ENCODE measurements around the gene NBEA.

The NBEA gene

GRCh38 chr13:35165205-35165604 lies 223.1 kb downstream of the NBEA start:
- no peak for DNase-seq (ENCODE audit: low read depth in 3 of 3)

GRCh38 chr13:35179494-35179893 lies 237.4 kb downstream of the NBEA start:
- no peak for DNase-seq (ENCODE audit: low read depth in 3 of 3)

GRCh38 chr13:35179920-35180663 lies 238.0 kb downstream of the NBEA start:
- DNase-seq (ENCODE audit: low read depth in 3 of 3): no peak

- DNase-seq (ENCODE audit: low read depth in 3 of 3): no peak
These were observed 248.2 kb downstream of the NBEA start for GRCh38 chr13:35190241-35190640.

DNA sequence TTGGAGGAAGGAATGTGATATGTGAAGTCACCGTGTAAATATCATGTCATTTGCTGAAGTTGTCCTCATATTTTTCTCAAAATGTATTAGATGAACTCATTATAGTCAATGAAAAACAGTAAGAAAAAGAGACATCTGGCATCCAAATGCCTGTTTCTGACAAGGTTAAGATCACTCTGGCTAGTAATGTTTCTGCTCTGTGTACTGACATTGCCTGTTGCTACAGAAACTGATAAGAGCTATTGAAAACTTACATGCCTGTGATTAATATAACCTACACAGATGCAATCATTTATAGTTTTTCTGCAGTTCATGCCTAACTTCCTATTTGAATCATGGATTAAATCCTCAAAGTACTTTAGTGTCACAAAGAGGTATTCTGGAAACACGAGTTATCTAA lies 249.8 kb downstream of the NBEA start:
- DNase-seq (ENCODE audit: low read depth in 3 of 3): no peak

DNA sequence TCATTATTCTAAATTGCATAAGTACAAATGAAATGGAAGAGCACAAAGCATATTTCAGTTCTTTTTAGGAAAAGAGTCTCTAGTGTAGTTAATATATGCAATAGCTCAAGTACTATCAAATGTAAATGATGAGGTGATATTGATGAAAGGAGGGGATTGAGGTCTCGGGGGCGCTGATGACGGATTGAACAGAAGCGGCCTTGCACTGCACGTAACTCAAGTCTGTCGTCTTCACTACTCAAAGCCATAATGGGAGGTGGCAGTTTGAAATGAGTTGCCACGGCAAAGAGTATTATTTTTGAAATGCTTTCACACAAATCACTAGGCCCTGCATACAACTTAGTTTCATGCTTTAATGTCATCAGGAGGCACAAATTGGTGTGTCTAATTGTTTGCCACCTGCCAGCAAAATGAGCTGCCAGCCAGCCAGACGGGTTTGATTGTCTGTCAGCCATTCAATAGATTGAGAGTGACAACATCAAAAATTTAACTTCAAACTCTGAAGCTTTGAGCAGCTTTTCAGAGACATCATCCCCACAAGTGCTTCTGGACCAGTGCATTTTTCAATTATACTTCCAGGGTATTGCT lies 256.6 kb downstream of the NBEA start:
- no peak for DNase-seq (ENCODE audit: low read depth in 3 of 3)

DNA sequence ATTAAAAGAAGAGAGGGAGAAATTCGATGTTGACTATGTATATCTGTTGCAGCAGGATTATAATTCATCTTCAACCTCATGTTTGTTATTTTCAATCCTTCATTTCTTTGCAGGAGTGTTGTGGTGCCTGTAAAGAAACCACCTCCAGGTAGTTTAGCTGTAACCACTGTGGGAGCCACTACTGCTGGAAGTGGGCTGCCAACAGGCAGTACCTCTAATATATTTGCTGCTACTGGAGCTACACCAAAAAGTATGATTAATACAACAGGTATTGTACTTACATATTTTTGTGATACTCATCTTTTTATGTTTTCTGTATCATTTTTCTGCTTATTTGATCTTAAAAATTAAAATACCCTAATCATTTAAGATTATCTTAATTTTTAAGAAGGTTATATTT lies 266.5 kb downstream of the NBEA start:
- DNase-seq (ENCODE audit: low read depth in 3 of 3): no peak

GRCh38 chr13:35210261-35210660 lies 268.2 kb downstream of the NBEA start:
- no peak for DNase-seq (ENCODE audit: low read depth in 3 of 3)

DNA sequence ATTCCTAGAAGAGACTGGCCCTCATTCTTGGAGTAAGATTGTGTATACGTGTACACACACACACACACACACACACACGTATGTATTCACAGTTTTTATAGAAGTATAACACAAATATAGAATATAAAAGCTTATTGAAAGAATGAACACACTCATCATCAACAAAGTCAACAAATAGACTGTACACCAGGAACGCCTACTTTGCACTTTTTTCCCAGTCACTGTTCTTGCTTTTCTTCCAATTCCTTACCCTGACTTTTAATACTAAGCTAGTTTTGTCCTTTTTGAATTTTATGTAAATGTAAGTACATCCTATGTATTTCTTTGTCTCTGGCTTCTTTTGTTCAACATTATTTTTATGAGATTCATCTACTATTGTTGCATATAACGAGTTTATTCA lies 269.9 kb downstream of the NBEA start:
- no peak for DNase-seq (ENCODE audit: low read depth in 3 of 3)

DNA sequence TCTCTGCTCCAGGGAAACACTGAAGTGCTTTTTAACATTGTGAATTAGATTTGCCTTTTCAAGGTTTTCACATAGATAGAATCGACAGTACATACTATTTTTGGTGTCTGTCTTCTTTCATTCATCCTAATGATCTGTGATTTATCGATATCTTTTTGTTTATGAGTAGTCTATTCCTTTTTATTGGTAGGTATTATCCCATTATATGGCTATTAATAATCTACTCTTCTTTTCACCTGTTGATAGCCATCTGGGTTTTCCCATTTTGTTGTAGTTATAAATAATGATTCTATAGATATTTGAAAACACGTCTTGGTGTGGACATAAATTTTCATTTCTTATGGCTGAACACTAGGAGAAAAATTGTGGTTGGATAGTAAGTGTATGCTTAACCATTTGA lies 271.8 kb downstream of the NBEA start:
- no peak for DNase-seq (ENCODE audit: low read depth in 3 of 3)

DNA sequence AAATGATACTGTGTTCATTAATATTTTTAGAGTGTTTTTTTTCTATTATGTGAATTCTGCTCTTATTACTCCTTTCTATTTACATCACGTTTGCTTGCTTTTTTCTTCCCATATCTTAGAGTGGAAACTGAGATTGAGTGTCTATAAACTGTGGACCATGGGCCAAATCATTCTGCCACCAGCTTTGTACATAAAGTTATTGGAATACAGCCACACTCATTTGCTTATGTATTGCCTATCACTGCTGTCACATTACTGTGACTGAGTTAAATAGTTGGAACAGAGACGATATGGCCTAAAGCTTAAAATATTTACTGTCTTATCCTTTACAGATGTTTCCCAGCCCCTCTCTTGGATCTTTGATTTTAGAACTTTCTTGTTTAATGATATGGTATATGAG lies 274.1 kb downstream of the NBEA start:
- DNase-seq (ENCODE audit: low read depth in 3 of 3): no peak

GRCh38 chr13:35219021-35219420 lies 277.0 kb downstream of the NBEA start:
- DNase-seq (ENCODE audit: low read depth in 3 of 3): no peak

DNA sequence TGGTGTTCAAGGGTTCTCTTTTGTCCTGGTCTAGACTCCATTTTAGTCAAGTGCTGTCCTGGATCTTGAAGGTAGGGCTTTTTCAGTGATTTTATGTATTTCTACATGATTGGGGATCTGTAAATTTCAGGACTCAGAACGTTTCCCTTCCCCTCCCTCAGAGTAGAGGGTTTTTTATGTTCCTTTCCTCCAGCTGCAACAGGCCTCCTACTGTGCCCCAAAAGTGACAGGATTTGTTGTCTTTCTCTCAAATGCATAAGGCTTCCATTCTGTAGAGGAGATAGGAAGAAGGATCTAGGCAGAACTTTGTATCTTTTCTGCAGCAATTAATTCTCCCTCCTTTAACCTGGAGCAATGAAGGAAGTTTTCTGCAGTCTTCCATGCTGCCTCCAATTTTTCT lies 283.1 kb downstream of the NBEA start:
- DNase-seq (ENCODE audit: low read depth in 3 of 3): no peak

DNA sequence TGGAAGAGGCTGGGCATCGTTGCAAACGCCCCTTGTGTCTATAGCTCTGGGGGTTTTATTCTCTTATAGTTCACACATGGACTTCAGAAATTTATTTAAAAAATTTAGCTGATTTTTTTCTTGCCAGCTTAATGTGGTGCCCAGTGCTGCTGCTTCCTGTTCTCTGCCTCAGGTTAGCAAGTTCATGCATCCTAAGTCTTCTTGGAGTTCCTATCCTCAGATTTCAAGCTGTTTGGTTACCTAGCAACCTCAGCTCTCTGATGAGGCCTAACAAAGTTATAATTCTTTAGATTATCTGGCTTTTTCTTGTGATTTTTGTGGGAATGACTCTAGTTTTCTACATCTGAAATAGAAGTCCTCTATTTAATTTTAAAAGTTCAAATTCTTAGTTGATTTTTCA lies 283.5 kb downstream of the NBEA start:
- DNase-seq (ENCODE audit: low read depth in 3 of 3): no peak

GRCh38 chr13:35228536-35228935 lies 286.5 kb downstream of the NBEA start:
- no peak for DNase-seq (ENCODE audit: low read depth in 3 of 3)

DNA sequence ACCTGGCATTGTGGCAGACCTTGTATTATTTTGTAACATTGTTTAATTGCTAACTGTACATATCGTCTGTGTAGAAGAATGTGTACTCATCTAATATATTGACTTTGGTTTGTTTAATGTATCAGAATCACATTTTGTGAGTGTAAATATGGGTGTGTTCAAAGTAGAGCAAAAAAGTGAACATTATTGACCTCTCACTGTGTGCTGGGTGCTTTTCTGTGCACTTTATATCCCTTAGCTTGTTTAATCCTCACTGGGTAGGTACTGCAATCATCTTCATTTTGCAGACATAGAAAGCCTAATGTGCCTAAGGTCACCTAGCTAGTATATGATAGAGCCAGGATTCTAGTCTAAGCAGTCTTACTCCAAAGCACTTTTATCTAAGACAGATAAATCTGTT lies 289.4 kb downstream of the NBEA start:
- DNase-seq (ENCODE audit: low read depth in 3 of 3): no peak

GRCh38 chr13:35238274-35238673 lies 296.2 kb downstream of the NBEA start:
- no peak for DNase-seq (ENCODE audit: low read depth in 3 of 3)

DNA sequence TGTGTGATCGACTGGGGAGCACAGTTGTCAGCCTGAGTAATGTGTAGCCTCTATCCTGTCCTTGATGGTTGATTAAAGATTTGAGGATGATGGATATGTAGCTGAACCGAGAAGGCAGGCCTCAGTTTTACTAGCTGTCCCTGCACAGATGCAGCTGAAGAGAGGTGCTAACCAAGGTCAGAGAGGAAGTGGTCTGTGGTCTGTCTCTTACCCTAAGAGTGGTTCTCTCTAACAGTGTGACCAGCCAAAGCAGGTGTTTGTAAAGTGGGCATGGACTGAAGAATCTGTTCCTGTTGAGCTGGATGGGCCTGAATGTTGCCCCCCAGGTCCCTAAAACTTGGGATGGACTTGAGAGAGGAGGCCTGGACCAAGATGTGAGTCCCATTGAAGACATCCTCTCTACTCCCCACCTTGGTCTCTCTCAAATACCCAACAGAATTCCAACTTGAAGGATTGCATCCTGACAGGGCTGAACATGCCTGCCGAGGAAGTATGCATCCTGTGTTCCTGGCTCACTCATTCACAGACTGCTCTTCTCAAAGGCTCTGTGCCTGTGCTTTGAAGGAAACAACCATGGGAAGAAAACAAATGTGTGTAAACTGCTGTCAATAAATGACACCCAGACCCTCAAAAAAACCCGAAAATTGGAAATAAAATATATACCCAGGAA lies 310.6 kb downstream of the NBEA start:
- DNase-seq (ENCODE audit: low read depth in 3 of 3): no peak

- no peak for DNase-seq (ENCODE audit: low read depth in 3 of 3)
These were observed 313.2 kb downstream of the NBEA start for GRCh38 chr13:35255241-35255640.

DNA sequence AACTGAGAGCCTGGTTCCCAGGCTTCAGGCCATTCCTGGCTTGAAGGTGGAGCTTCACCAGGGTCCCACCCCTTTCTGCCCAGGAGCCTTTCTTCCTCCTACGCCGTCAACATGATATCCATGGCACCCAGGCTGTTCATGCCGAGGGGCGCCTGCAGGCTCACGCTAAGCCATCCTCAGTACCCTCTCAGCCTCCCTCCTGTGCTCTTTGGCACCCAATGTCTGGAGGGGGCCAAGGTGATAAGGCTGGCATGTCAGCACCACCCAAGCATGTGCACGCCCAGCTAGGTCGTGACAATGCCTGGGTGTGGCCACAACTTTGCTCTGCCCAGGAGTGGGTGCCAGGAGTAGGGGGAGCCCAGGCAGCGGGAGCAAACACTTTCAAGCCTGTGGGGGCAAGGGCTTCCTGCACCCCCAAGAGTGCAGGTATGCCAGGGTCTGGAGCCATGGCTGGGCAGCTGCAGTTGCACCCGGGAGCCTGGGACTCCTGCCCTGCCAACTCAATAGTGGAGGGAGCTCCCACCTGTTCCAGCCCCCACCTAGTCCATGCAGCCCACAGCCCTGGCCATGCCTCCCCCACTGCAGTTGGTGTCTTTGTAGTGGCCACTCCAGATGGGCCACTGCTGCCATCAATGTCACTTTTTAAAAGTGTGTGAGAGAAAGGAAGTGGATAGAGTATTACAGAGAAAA lies 314.5 kb downstream of the NBEA start:
- DNase-seq (ENCODE audit: low read depth in 3 of 3): no peak

GRCh38 chr13:35260316-35260715 lies 318.2 kb downstream of the NBEA start:
- no peak for DNase-seq (ENCODE audit: low read depth in 3 of 3)

- DNase-seq (ENCODE audit: low read depth in 3 of 3): no peak
These were observed 324.3 kb downstream of the NBEA start for GRCh38 chr13:35266412-35266811.

GRCh38 chr13:35278917-35279316 lies 336.8 kb downstream of the NBEA start:
- DNase-seq (ENCODE audit: low read depth in 3 of 3): no peak
